CD4-positive, alpha-beta T cell treated with Interferon gamma for 1 hour (primary cell): ENCODE measurements around the gene HOXD9.

Experiments
- DNase-seq: peaks from one replicate; pipeline ENCODE4 v3.0.0-alpha.2; 2020

Gene HOXD9

GRCh38 chr2:176172007-176172894, 49.7 kb downstream of the HOXD9 start:
- DNase-seq = no peak

GRCh38 chr2:176172895-176173566, 50.5 kb downstream of the HOXD9 start:
- no peak for DNase-seq

GRCh38 chr2:176173567-176174381, 51.3 kb downstream of the HOXD9 start:
- no peak for DNase-seq

GRCh38 chr2:176174382-176174823, 51.9 kb downstream of the HOXD9 start:
- DNase-seq = no peak
